Natural killer cell (primary cell): ENCODE data around the gene GBP7. TPM values are rescaled to one million over a fixed set of nuclear protein-coding genes. Genes with fewer than 3 reads are reported as not detected.

ENCODE experiments used
- ATAC-seq, 3 donors: fragments of 150-1000 bp in 2 of 3; fragments of 200-7000 bp in 1 of 3; cut with Tn5 transposase; 1 replicate in 1 of 3; 2 replicates in 2 of 3; pipeline ENCODE4 v1.10.0; 2021; ENCODE audit warnings: mild to moderate bottlenecking in 2 of 3, moderate library complexity in 2 of 3
- DNase-seq, 2 donors: peaks; one replicate each; pipeline versions ENCODE4 v3.0.0 to v3.0.0-alpha.2; 2013 to 2021; ENCODE audit warnings: mixed read lengths in 1 of 2
- H3K27ac ChIP-seq: one replicate; pipeline ENCODE4 v1.5.1; 2013; ENCODE audit warnings: mild to moderate bottlenecking, low read length
- H3K27me3 ChIP-seq: one replicate; pipeline ENCODE4 v1.6.1; 2013; ENCODE audit warnings: low read length; ENCODE audit not compliant: control insufficient read depth, insufficient read depth
- H3K36me3 ChIP-seq: one replicate; pipeline ENCODE4 v1.6.1; 2013; ENCODE audit warnings: low read length; ENCODE audit not compliant: control insufficient read depth, insufficient read depth
- H3K4me1 ChIP-seq: one replicate; pipeline ENCODE4 v1.6.1; 2013; ENCODE audit warnings: low read length; ENCODE audit not compliant: control insufficient read depth, insufficient read depth
- H3K4me3 ChIP-seq: one replicate; pipeline ENCODE4 v1.5.1; 2013; ENCODE audit warnings: low read length
- H3K9me3 ChIP-seq: one replicate; pipeline ENCODE4 v1.6.1; 2013; ENCODE audit warnings: low read length; ENCODE audit not compliant: control insufficient read depth, insufficient read depth
- H3K27ac Mint-ChIP-seq, 2 donors: one replicate each; pipeline ENCODE4 v1.8.0; 2022; ENCODE audit warnings: mild to moderate bottlenecking in 2 of 2, mixed read lengths in 2 of 2, moderate library complexity in 1 of 2
- H3K27me3 Mint-ChIP-seq, 2 donors: one replicate each; pipeline ENCODE4 v1.8.0; 2022; ENCODE audit warnings: low read depth in 2 of 2, mixed read lengths in 2 of 2
- H3K36me3 Mint-ChIP-seq: one replicate; pipeline ENCODE4 v1.8.0; 2022; ENCODE audit warnings: mixed read lengths
- H3K4me1 Mint-ChIP-seq, 2 donors: one replicate each; pipeline ENCODE4 v1.8.0; 2022; ENCODE audit warnings: mixed read lengths in 2 of 2
- H3K4me3 Mint-ChIP-seq: one replicate; pipeline ENCODE4 v1.8.0; 2022; ENCODE audit warnings: mild to moderate bottlenecking, moderate library complexity, mixed read lengths
- H3K9me3 Mint-ChIP-seq, 2 donors: one replicate each; pipeline ENCODE4 v1.8.0; 2022; ENCODE audit warnings: mixed read lengths in 2 of 2
- CTCF ChIP-seq: fragments of 200-600 bp; IDR thresholded peaks from one replicate; pipeline ENCODE4 v1.8.0; 2022; ENCODE audit warnings: antibody characterized with exemption
- WGBS: methylation state at CpG from one replicate; pipeline ENCODE4 v1.1.7; 2013; ENCODE audit warnings: missing lambda C conversion rate; ENCODE audit not compliant: insufficient coverage; 5-methylcytosine and 5-hydroxymethylcytosine counted together
- intact Hi-C: fragments of 100-400 bp; cut with micrococcal nuclease; formaldehyde crosslinking; loops from one replicate; pipeline ENCODE4 v1.14.2; 2022
- total RNA-seq, 4 donors: library from RNA; stranded (reverse); fragments of 120-200 nt in 1 of 4; gene quantifications; one replicate each; pipeline versions ENCODE4 v1.2.3 to v1.2.4, GENCODE V29; 2013 to 2022

The GBP7 gene
- total RNA-seq, 3 donors from 2014 or later (not counting 1 experiment from before 2014, with no cell fraction given) = 0.75 TPM; not detected in 2

DNA sequence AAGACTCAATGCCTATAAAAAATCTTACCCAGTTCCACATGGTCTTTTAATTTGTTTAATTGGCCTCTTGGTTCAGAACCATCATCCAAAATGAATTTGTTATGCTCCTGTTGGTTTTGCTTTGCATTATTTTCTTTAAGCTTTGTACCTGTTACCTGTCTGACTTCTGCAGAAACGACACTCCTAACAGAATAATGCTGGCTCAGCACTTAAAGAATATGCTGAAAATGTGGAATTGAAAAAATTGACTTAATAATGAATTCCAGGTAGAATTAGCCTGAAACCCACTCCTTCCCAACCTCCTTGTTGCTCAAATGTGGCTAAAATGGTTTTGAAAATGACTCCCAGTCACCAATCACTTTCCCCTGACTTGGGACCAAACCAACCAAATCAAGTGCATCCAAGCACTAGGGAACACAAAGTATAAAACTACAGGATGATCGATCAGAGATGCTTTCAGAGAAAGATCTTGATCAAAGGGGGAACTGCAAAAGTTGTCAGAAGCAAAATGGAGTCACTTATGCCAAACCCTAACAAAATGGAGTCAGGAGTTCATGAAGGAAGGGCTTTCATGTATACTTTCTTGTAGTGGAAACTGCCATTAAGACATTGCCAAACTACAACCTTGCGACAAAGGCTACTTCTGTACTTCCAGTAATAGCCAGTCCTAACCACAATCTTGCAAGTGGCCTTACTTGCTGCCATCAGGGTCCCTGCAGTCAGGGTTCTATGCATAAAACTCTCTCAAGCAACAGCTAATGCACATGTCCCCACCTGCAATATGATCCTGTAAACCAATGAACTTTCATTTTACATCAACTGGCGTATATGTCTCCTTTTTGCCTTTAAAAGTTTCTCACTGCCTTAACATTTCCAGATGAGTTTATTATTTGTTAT is 5.4 kb downstream of the GBP7 start:
- H3K4me3 Mint-ChIP-seq = no peak overlapping the region
- ATAC-seq (no peak), DNase-seq (no peak)
- Histone ChIP-seq H3K36me3 (no peaks in the 10 kb centered on the region), H3K27ac (no peak overlapping the region), H3K9me3 (no peaks in the 10 kb centered on the region), H3K27me3 (no peaks in the 10 kb centered on the region), H3K4me1 (no peaks in the 10 kb centered on the region), H3K4me3 (no peak overlapping the region)
- 95% methylated on average over 3 of the region's 4 CpGs for WGBS
- H3K27ac Mint-ChIP-seq = no peak overlapping the region
- no peaks in the 10 kb centered on the region for H3K9me3 Mint-ChIP-seq
- TF ChIP-seq CTCF = no peak
- intact Hi-C loops = no loop called here
- peaks cover 0 to 7% of the 10 kb centered on the region in 2 donors for H3K27me3 Mint-ChIP-seq
- peaks cover 0 to 5% of the 10 kb centered on the region in 2 donors for H3K4me1 Mint-ChIP-seq
- H3K36me3 Mint-ChIP-seq = no peaks in the 10 kb centered on the region

DNA sequence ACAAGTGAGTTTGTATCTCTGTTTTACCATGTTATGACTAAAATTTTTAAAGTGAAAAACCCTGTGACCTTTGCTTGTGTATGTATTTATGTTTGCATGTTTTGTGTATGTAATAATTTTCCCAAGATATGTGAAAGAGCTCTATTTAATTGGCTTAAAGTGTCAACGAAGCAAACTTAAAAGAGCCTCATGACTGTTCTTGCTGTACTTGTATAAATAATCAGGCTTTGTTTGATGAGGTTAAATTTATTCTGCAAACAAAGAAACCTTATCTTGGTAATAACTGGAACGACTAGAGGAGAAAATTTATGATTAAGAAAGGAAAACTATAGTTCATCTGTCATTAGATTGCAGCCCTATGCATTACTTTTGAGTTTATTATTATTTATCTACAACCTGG is 6.6 kb downstream of the GBP7 start:
- DNase-seq (no peak), ATAC-seq (no peak)
- intact Hi-C loops = no loop called here
- Histone ChIP-seq H3K4me1 (no peaks in the 10 kb centered on the region), H3K9me3 (no peaks in the 10 kb centered on the region), H3K27ac (no peak overlapping the region), H3K27me3 (no peaks in the 10 kb centered on the region), H3K36me3 (no peaks in the 10 kb centered on the region), H3K4me3 (no peak overlapping the region)
- H3K4me1 Mint-ChIP-seq = peaks cover 0 to 5% of the 10 kb centered on the region in 2 donors
- H3K4me3 Mint-ChIP-seq = no peak overlapping the region
- no CpG with 5 or more reads among the region's 2 CpGs for WGBS
- no peak for TF ChIP-seq CTCF
- no peaks in the 10 kb centered on the region for H3K9me3 Mint-ChIP-seq
- H3K27ac Mint-ChIP-seq = no peak overlapping the region
- no peaks in the 10 kb centered on the region for H3K36me3 Mint-ChIP-seq
- peaks cover 0 to 5% of the 10 kb centered on the region in 2 donors for H3K27me3 Mint-ChIP-seq

GRCh38 chr1:89167590-89168230 is 8.1 kb downstream of the GBP7 start:
- Histone ChIP-seq H3K27ac (no peak overlapping the region), H3K27me3 (no peaks in the 10 kb centered on the region), H3K36me3 (no peaks in the 10 kb centered on the region), H3K4me1 (no peaks in the 10 kb centered on the region), H3K9me3 (no peaks in the 10 kb centered on the region), H3K4me3 (no peak overlapping the region)
- no peaks in the 10 kb centered on the region for H3K36me3 Mint-ChIP-seq
- DNase-seq (no peak), ATAC-seq (no peak)
- no peak overlapping the region for H3K27ac Mint-ChIP-seq
- no peak overlapping the region for H3K4me3 Mint-ChIP-seq
- intact Hi-C loops = no loop called here
- H3K27me3 Mint-ChIP-seq = no peaks in the 10 kb centered on the region
- H3K9me3 Mint-ChIP-seq = no peaks in the 10 kb centered on the region
- H3K4me1 Mint-ChIP-seq = peaks cover 0 to 5% of the 10 kb centered on the region in 2 donors
- 86% methylated on average over 1 of the region's 2 CpGs for WGBS
- no peak for TF ChIP-seq CTCF
